B cell (primary cell): ENCODE measurements around the gene SOHLH1.

Source experiments
- EZH2 ChIP-seq: IDR thresholded peaks from 2 replicates; pipeline ENCODE4 v1.6.1; 2012; ENCODE audit warnings: borderline replicate concordance, low read depth, mild to moderate bottlenecking, moderate library complexity, low read length; ENCODE audit not compliant: insufficient read depth, poor library complexity, severe bottlenecking
- TF ChIP-seq, protein P1 (sequence below): fragments of 200-600 bp; IDR thresholded peaks from one replicate; pipeline ENCODE4 v1.8.0; 2022; ENCODE audit warnings: antibody characterized with exemption, mild to moderate bottlenecking

DNA sequence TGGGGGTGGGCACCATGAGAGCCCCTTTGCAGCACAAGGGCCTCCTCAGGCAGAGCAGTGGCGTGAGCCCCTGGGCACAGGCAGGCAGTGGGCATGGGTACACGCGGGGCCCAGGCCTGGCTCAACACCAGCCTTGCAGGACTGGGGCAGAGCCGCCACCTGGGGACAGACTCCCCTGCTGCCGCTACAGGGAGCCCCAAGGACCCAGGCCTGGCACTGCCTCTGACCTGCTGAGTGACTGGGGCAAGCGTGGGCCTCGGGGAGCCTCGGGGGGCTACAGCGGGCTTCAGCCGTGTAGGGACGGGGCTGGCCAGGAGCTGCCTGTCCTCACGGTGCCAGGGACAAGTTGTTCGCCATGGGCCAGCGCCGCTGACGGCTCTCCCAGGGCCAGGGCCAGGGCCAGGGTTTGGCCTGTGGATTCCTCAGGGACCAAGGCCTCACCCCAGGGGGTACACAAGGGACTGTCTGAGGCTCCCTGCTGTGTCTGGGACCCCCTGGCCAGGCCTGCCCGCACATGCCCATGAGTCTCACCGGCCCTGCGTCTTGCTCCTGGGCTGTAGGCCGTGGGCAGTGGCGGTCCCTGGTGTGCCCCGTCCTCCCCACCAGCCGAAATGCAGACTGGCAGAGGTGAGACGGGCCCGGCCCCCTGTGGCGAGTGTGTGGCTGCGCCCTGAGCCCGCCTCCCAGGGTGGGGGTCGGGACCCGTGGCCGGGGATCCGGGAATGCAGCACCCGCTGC, 45.2 kb upstream of the SOHLH1 start:
- TF ChIP-seq, protein P1, sequence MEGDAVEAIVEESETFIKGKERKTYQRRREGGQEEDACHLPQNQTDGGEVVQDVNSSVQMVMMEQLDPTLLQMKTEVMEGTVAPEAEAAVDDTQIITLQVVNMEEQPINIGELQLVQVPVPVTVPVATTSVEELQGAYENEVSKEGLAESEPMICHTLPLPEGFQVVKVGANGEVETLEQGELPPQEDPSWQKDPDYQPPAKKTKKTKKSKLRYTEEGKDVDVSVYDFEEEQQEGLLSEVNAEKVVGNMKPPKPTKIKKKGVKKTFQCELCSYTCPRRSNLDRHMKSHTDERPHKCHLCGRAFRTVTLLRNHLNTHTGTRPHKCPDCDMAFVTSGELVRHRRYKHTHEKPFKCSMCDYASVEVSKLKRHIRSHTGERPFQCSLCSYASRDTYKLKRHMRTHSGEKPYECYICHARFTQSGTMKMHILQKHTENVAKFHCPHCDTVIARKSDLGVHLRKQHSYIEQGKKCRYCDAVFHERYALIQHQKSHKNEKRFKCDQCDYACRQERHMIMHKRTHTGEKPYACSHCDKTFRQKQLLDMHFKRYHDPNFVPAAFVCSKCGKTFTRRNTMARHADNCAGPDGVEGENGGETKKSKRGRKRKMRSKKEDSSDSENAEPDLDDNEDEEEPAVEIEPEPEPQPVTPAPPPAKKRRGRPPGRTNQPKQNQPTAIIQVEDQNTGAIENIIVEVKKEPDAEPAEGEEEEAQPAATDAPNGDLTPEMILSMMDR, result no peak
- no peak for TF ChIP-seq EZH2
